ENCODE data around the gene CCNL1. TPM values are rescaled to one million over a fixed set of nuclear protein-coding genes. Genes with fewer than 3 reads are reported as not detected.

CCNL1 gene
- total and polyA plus RNA-seq, 2 donors (not counting 3 experiments of a cell fraction or from before 2014, with no cell fraction given), result 119 to 137 TPM

DNA sequence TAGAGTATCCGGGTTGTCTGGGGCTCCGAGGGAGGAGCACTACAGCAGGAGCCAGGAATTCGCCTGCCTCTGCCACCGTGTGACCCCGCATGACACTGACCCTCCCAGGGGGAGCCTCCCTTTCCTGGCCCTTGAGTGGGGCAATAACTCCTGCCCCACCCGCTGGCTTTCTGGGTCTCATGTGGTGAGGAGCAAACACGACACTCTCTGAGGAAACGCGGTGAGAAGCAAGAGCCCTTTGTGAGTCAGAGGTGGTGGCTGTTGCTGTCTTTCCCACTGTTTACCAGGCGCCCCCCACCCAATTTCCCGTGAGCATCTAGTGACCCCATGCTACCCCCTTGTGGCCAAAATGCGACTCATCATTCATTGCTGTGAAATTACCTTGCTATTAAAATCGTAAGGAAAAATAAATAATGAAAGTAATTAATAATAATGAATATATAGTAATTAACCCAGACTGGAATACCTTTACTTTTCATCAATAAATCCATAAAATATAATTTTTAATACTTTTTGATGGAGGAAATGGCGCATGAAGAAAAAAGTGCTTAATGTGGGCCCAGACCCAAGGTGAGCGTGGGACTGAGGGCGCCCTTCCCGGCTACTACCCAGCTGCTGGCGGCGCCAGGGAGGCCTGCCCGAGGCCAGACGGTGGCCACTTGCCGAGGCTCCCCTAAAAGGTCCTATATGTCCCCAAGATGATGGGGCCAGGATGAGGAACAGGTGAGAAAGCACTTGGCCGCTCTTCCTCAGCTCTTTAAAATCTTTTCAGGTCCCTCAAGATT lies 29.3 kb downstream of the CCNL1 start:
- Histone ChIP-seq H3K27ac (ENCODE audit: insufficient read depth, low read depth, low read length) (peak overlapping the region; percentile 60), H3K4me2 (ENCODE audit: insufficient read depth, low read length) (peak overlapping the region; percentile 44), H3K27me3 (ENCODE audit: control insufficient read depth in 2 of 2, insufficient read depth in 2 of 2, low read length in 2 of 2) (no peaks in the 10 kb centered on the region), H3K9ac (replicated peaks; ENCODE audit: extremely low read depth, insufficient read depth, low read length) (no peak overlapping the region), H3K79me2 (ENCODE audit: control insufficient read depth, insufficient read depth, low read length) (no peaks in the 10 kb centered on the region), H3K36me3 (ENCODE audit: control insufficient read depth in 2 of 2, extremely low read depth in 1 of 2, insufficient read depth in 2 of 2, low read length in 2 of 2) (no peaks in the 10 kb centered on the region), H3K9me3 (replicated peaks; ENCODE audit: control insufficient read depth, insufficient read depth, low read length) (no peaks in the 10 kb centered on the region), H3K4me3 (replicated peaks in 1 of 3; ENCODE audit: insufficient read depth in 1 of 3, low read depth in 1 of 3, low read length in 3 of 3) (no peak overlapping the region), H3K9me1 (replicated peaks; ENCODE audit: control insufficient read depth, extremely low read depth, insufficient read depth, low read length) (no peaks in the 10 kb centered on the region), H3K4me1 (ENCODE audit: control insufficient read depth, extremely low read depth, insufficient read depth, low read length) (peaks cover 39% of the 10 kb centered on the region), H2AFZ (ENCODE audit: low read depth, low read length) (peak overlapping the region; percentile 94), H4K20me1 (replicated peaks; ENCODE audit: control insufficient read depth, extremely low read depth, insufficient read depth, low read length) (no peaks in the 10 kb centered on the region)
- no TSS peak for BruUV-seq (replicated peaks)
- TF ChIP-seq MYC (IDR thresholded peaks at IDR 0.05; ENCODE audit: low read depth, low read length) (no peak), FOS (IDR thresholded peaks at IDR 0.05; ENCODE audit: borderline replicate concordance, insufficient read depth, low read length) (peak; percentile 32), GATA2 (IDR thresholded peaks at IDR 0.05; ENCODE audit: insufficient read depth, insufficient read length, low read depth, low read length) (no peak), POLR2A (IDR thresholded peaks at IDR 0.05; ENCODE audit: low read depth, low read length) (no peak)
- TF ChIP-seq, protein P1, sequence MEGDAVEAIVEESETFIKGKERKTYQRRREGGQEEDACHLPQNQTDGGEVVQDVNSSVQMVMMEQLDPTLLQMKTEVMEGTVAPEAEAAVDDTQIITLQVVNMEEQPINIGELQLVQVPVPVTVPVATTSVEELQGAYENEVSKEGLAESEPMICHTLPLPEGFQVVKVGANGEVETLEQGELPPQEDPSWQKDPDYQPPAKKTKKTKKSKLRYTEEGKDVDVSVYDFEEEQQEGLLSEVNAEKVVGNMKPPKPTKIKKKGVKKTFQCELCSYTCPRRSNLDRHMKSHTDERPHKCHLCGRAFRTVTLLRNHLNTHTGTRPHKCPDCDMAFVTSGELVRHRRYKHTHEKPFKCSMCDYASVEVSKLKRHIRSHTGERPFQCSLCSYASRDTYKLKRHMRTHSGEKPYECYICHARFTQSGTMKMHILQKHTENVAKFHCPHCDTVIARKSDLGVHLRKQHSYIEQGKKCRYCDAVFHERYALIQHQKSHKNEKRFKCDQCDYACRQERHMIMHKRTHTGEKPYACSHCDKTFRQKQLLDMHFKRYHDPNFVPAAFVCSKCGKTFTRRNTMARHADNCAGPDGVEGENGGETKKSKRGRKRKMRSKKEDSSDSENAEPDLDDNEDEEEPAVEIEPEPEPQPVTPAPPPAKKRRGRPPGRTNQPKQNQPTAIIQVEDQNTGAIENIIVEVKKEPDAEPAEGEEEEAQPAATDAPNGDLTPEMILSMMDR (IDR thresholded peaks at IDR 0.05; ENCODE audit: extremely low read depth in 1 of 2, insufficient read depth in 1 of 2, low read depth in 1 of 2, low read length in 2 of 2), result peak; percentile 58 to 59
- TF ChIP-seq, protein P2, sequence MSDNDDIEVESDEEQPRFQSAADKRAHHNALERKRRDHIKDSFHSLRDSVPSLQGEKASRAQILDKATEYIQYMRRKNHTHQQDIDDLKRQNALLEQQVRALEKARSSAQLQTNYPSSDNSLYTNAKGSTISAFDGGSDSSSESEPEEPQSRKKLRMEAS (IDR thresholded peaks at IDR 0.05; ENCODE audit: insufficient read depth, insufficient read length), result no peak
- FAIRE-seq (peak; percentile 49), DNase-seq (ENCODE audit: low read depth, low spot score) (peak; percentile 61)
- intact Hi-C loops (cut with micrococcal nuclease) (loop anchor here (1.0 to 5.0 kb wide), 8 partner anchors 41 to 980 kb away; partner anchors contain the start of gene TIPARP), dilution Hi-C loops (cut with MboI; ENCODE audit: extremely low pct_ligation_motif_present, low sequenced_read_pairs) (loop anchor here (25.0 kb wide), 1 partner anchor 443 kb away; no protein-coding TSS in a partner anchor)
- CTCF ChIA-PET, result interaction anchor here (0.6 to 4.3 kb wide), 15 partner anchors 9 to 980 kb away, joined by 3 to 42 read pairs (median 4); partner anchors contain the start of gene TIPARP
- POLR2A ChIA-PET, result no interaction called here

Measured in endothelial cell of umbilical vein (primary cell).